Inflammatory macrophage treated with lipopolysaccharide for 1 hour (primary cell): ENCODE data around the gene PREP.

Experiments used
- DNase-seq, 2 donors: peaks; one replicate each; pipeline ENCODE4 v3.0.0-alpha.2; 2020 to 2022

PREP gene

GRCh38 chr6:105304825-105305224, 98.1 kb downstream of the PREP start:
- DNase-seq = no peak

GRCh38 chr6:105304366-105304765, 98.5 kb downstream of the PREP start:
- DNase-seq = no peak

- no peak for DNase-seq
Measured at GRCh38 chr6:105302617-105303128, 100.2 kb downstream of the PREP start.

- DNase-seq = no peak
Measured at GRCh38 chr6:105301756-105302616, 100.9 kb downstream of the PREP start.

GRCh38 chr6:105301072-105301503, 101.8 kb downstream of the PREP start:
- no peak for DNase-seq

- no peak for DNase-seq
Measured at GRCh38 chr6:105300090-105300489, 102.8 kb downstream of the PREP start.

GRCh38 chr6:105294129-105294528, 108.8 kb downstream of the PREP start:
- DNase-seq = no peak

GRCh38 chr6:105292689-105293339, 110.1 kb downstream of the PREP start:
- DNase-seq = no peak

GRCh38 chr6:105291525-105291924, 111.4 kb downstream of the PREP start:
- no peak for DNase-seq

- DNase-seq = no peak
Measured at GRCh38 chr6:105282631-105283585, 120.0 kb downstream of the PREP start.

GRCh38 chr6:105280033-105280432, 122.8 kb downstream of the PREP start:
- no peak for DNase-seq

GRCh38 chr6:105279463-105279862, 123.4 kb downstream of the PREP start:
- no peak for DNase-seq

- no peak for DNase-seq
Measured at GRCh38 chr6:105278813-105279212, 124.1 kb downstream of the PREP start.

GRCh38 chr6:105278035-105278434, 124.8 kb downstream of the PREP start:
- DNase-seq = no peak

- no peak for DNase-seq
Measured at GRCh38 chr6:105276374-105276773, 126.5 kb downstream of the PREP start.

GRCh38 chr6:105275542-105275941, 127.3 kb downstream of the PREP start:
- DNase-seq = no peak

- DNase-seq = no peak
Measured at GRCh38 chr6:105274678-105275077, 128.2 kb downstream of the PREP start.

- no peak for DNase-seq
Measured at GRCh38 chr6:105273589-105273988, 129.3 kb downstream of the PREP start.

GRCh38 chr6:105272786-105273185, 130.1 kb downstream of the PREP start:
- DNase-seq = no peak

- no peak for DNase-seq
Measured at GRCh38 chr6:105270511-105270910, 132.4 kb downstream of the PREP start.

GRCh38 chr6:105269390-105269789, 133.5 kb downstream of the PREP start:
- no peak for DNase-seq

GRCh38 chr6:105263685-105264610, 138.9 kb downstream of the PREP start:
- DNase-seq = no peak
